T follicular helper cell (primary cell): ENCODE measurements around the gene DRD4.
"Not testable (repeated sequence)": the region's sequence is repeated elsewhere in the genome, so short reads cannot be mapped to it uniquely, and the experiment has no call there.

ENCODE experiments used
- DNase-seq: peaks from one replicate; pipeline ENCODE4 v3.0.0-alpha.2; 2020; ENCODE audit warnings: low read depth

Gene DRD4

GRCh38 chr11:679271-680207, 42.5 kb downstream of the DRD4 start:
- DNase-seq: no peak

- DNase-seq: no peak
Observed at GRCh38 chr11:680476-680875, 43.4 kb downstream of the DRD4 start.

- no peak for DNase-seq
Observed at GRCh38 chr11:680970-681369, 43.9 kb downstream of the DRD4 start.

GRCh38 chr11:686451-687243, 49.6 kb downstream of the DRD4 start:
- no peak for DNase-seq

GRCh38 chr11:687751-688150, 50.7 kb downstream of the DRD4 start:
- DNase-seq: no peak

GRCh38 chr11:688681-689080, 51.6 kb downstream of the DRD4 start:
- no peak for DNase-seq

GRCh38 chr11:689625-690024, 52.6 kb downstream of the DRD4 start:
- DNase-seq: no peak

GRCh38 chr11:690244-690643, 53.2 kb downstream of the DRD4 start:
- DNase-seq: not testable (repeated sequence)
